LHCN-M2 (cell line): Measurements from ENCODE around the gene TMEM87B. TPM values are rescaled to one million over a fixed set of nuclear protein-coding genes. Genes with fewer than 3 reads are reported as not detected.

ENCODE experiments used
- DNase-seq: peaks from one replicate; pipeline ENCODE4 v3.0.0-alpha.2; 2012; ENCODE audit warnings: low read depth
- total RNA-seq: library from RNA; depleted of rRNA; stranded (reverse); fragments of >200 nt; gene quantifications from 2 replicates; pipeline ENCODE4 v1.2.3, GENCODE V29; 2014; rRNA removed

The TMEM87B gene
- total RNA-seq, 1 experiment from 2014 or later: 27.4 TPM

DNA sequence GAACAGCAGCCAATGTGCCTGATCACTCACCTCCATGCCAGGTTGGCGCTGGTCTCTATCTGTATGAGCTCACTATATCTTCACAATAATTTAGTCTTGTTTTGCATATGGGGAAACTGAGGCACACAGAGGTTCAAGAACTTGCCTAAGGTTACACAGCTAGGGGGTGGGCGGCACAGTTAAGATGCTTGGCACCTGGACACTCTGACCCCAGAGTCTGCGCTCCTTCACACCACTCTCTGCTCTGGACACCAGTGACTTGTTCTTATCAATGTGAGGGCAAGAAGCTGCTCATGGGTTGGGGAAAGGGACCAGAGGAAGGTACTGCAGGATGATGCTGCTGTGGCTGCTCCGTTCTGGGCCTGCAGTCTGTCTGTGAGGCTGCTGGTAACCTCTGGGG lies 110.2 kb downstream of the TMEM87B start:
- no peak for DNase-seq

DNA sequence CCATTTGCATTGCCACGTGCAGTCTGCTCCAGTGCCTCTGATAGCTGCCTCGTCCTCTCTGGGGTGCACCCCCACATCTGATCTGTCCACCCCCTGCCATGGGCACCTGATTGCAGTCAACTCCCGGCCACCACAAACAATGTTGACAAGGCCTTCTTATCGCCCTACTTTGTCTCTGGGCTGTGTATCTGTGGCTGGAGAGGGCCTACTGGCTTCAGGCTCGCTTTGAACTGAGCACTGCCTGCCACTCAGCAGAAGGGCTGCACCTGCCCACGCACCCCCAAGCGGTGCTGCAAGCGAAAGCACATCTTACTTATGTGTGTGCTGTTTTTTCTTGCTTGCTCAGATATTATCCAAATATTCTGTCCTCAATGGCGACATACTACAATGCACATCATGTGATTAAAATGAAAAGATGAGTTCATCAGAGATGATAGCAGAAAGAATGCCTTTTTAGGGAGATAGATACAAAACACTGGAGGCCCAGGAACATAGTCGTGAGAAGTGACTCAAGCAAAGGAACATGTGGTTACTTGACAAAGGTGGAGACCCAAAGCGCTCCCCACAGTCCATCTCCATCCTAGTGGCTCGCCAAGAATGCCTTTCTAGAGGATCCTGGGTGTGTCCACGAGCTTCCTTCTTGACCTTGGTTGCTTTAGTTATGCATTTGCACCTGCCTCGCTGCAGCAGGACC lies 111.9 kb downstream of the TMEM87B start:
- DNase-seq: no peak

DNA sequence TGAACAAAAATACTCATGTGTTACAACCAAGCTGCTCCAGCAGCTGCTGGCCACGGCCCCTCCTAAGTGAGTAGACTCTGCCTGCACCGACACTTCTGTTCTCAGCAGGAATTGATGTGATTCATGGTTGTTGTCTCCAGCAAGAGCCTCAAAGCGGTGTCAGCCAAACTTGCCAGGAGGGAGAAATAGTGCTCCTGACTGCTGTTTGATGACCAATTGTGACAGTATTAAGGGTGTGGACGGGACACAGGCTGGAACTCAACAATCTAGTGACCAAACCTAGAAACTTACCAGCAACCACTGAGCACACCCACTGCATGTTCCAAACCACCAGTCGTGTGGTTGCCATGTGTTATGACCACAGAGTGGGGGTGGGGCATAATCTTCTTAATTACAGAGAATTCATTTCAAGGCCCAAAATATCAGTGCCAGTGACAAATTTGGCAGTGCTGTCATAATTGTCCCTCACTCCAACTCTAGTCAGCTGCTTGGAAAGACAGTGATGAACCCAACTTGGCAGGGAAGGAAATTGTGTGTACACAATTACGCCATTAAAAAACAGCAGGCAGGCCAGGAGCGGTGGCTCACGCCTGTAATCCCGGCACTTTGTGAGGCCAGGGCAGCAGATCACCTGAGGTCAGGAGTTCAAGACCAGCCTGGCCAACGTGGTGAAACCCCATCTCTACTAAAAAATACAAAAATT lies 113.5 kb downstream of the TMEM87B start:
- peak; percentile 68 for DNase-seq

Other genes with a start within 250 kb of the TMEM87B start
- 57.2 and 60.9 TPM in 2 replicates for gene ANAPC1, start 171.1 kb upstream of the TMEM87B start, total RNA-seq
- gene MERTK, start 156.7 kb upstream of the TMEM87B start, total RNA-seq: 0.38 and 0.46 TPM in 2 replicates
- 4.4 and 5.1 TPM in 2 replicates for gene FBLN7, start 83.1 kb downstream of the TMEM87B start, total RNA-seq
- gene ZC3H8, start 199.8 kb downstream of the TMEM87B start, total RNA-seq: 3.4 and 5.0 TPM in 2 replicates
- 4.4 and 6.2 TPM in 2 replicates for gene ZC3H6, start 220.3 kb downstream of the TMEM87B start, total RNA-seq